ENCODE measurements around the gene TAOK1. TPM values are rescaled to one million over a fixed set of nuclear protein-coding genes. Genes with fewer than 3 reads are reported as not detected.
"Not testable (repeated sequence)": the region's sequence is repeated elsewhere in the genome, so short reads cannot be mapped to it uniquely, and the experiment has no call there.

Gene TAOK1
- polyA plus RNA-seq, 1 experiment: 34.2 TPM

GRCh38 chr17:29345066-29345465 lies 45.1 kb upstream of the TAOK1 start:
- no peak overlapping the region for H3K4me3 ChIP-seq (ENCODE audit: low read depth, low read length)
- H3K9me3 ChIP-seq (ENCODE audit: control insufficient read depth, insufficient read depth, low read length): no peaks in the 10 kb centered on the region
- no peak for TF ChIP-seq CTCF (IDR thresholded peaks at IDR 0.05; ENCODE audit: low read depth, low read length)
- H3K27ac ChIP-seq (ENCODE audit: low read depth, low read length): no peak overlapping the region
- CTCF ChIA-PET: no interaction called here
- POLR2A ChIA-PET: no interaction called here
- no peak for DNase-seq (ENCODE audit: low read depth, low spot score)
- peaks cover 6% of the 10 kb centered on the region for H3K27me3 ChIP-seq (ENCODE audit: control insufficient read depth, insufficient read depth, low read length)

DNA sequence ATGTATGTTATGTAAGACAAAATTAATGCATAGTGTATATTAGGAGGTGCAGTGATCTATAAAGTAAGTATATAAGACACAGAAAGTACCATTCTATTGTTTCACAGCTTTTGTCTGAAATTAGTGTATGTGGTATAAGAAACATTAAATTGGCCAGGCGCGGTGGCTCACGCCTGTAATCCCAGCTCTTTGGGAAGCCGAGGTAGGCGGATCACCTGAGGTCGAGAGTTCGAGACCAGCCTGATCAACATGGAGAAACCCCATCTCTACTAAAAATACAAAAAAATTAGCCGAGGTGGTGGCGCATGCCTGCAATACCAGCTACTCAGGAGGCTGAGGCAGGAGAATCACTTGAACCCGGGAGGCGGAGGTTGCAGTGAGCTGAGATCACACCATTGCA lies 44.7 kb upstream of the TAOK1 start:
- CTCF ChIA-PET: interaction anchor here (0.7 kb wide), 1 partner anchor 808 kb away, joined by 3 read pairs; no protein-coding TSS in a partner anchor
- H3K4me3 ChIP-seq (ENCODE audit: low read depth, low read length); POLR2A ChIA-PET; H3K27me3 ChIP-seq (ENCODE audit: control insufficient read depth, insufficient read depth, low read length); H3K27ac ChIP-seq (ENCODE audit: low read depth, low read length); DNase-seq (ENCODE audit: low read depth, low spot score); H3K9me3 ChIP-seq (ENCODE audit: control insufficient read depth, insufficient read depth, low read length): not testable (repeated sequence)

- no peak for TF ChIP-seq CTCF (IDR thresholded peaks at IDR 0.05; ENCODE audit: low read depth, low read length)
- H3K27me3 ChIP-seq (ENCODE audit: control insufficient read depth, insufficient read depth, low read length): peaks cover 6% of the 10 kb centered on the region
- ChIA-PET CTCF (interaction anchor here (0.9 kb wide), 1 partner anchor 24 kb away, joined by 5 read pairs; no protein-coding TSS in a partner anchor), POLR2A (interaction anchor here (0.7 kb wide), 1 partner anchor 585 kb away, joined by 4 read pairs; no protein-coding TSS in a partner anchor)
- no peak overlapping the region for H3K4me3 ChIP-seq (ENCODE audit: low read depth, low read length)
- no peak overlapping the region for H3K27ac ChIP-seq (ENCODE audit: low read depth, low read length)
- no peak for DNase-seq (ENCODE audit: low read depth, low spot score)
- no peaks in the 10 kb centered on the region for H3K9me3 ChIP-seq (ENCODE audit: control insufficient read depth, insufficient read depth, low read length)
These were observed 43.7 kb upstream of the TAOK1 start for GRCh38 chr17:29346462-29346861.

DNA sequence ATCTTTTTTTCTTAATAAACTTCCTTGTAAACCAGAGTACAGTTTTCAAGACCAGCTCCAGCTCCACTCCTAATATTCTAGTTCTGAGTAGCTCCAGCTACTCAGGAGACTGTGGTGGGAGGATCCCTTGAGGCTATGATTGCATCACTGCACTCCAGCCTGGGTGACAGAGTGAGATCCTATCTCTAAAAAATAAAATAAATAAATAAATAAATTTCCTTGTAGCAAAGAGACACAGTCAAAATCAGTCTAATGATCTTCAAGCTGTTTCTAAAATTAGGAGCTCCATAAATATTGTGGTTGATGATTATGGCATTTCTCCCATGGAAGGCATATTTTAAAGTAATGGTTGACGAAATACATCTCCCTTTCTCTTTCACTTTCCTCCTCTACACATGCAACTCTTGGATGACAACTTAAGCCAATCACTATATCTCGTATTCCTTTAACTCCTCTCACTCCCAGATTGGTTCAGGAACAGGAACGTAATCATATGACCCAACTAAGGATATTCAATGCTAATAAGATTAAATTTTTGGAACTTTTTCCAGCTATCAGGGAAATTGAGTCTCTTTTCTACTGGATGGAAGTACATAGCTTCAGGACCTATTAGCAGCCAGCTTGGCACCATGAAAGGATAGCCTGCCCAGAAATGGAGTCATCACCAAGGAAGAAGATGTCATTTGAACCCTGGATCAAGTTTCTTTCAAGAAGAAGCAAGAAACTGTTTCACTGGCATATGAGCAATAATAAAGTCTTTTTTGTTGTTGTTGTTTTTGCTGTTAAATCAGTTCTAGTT lies 42.1 kb upstream of the TAOK1 start:
- no peak for TF ChIP-seq CTCF (IDR thresholded peaks at IDR 0.05; ENCODE audit: low read depth, low read length)
- CTCF ChIA-PET: interaction anchor here (1.5 kb wide), 1 partner anchor 22 kb away, joined by 9 read pairs; no protein-coding TSS in a partner anchor
- POLR2A ChIA-PET: interaction anchor here (1.5 kb wide), 1 partner anchor 54 kb away, joined by 5 read pairs; the partner anchor contains the start of gene NUFIP2
- H3K27me3 ChIP-seq (ENCODE audit: control insufficient read depth, insufficient read depth, low read length): peaks cover 9% of the 10 kb centered on the region
- no peaks in the 10 kb centered on the region for H3K9me3 ChIP-seq (ENCODE audit: control insufficient read depth, insufficient read depth, low read length)
- H3K4me3 ChIP-seq (ENCODE audit: low read depth, low read length): no peak overlapping the region
- H3K27ac ChIP-seq (ENCODE audit: low read depth, low read length): no peak overlapping the region
- no peak for DNase-seq (ENCODE audit: low read depth, low spot score)

DNA sequence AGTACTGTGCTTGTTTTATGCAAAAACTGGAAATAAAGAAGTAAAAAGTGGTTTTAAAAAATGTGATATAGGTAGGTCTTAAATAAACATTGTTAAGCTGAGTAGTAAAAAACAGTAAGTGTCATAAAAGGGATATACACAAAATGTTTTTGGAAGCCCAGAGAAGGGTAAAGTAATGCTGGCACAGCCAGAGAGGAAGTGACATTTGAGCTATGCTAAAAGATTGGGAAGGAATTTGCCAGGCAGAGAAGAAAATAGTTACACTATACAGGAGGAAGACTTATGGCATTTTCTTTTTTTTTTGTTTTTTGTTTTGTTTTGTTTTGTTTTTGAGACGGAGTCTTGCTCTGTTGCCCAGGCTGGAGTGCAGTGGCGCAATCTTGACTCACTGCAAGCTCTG lies 40.8 kb upstream of the TAOK1 start:
- Histone ChIP-seq H3K27me3 (ENCODE audit: control insufficient read depth, insufficient read depth, low read length) (peaks cover 6% of the 10 kb centered on the region), H3K4me3 (ENCODE audit: low read depth, low read length) (no peak overlapping the region), H3K9me3 (ENCODE audit: control insufficient read depth, insufficient read depth, low read length) (no peaks in the 10 kb centered on the region), H3K27ac (ENCODE audit: low read depth, low read length) (no peak overlapping the region)
- CTCF ChIA-PET: interaction anchor here (0.5 to 1.3 kb wide), 2 partner anchors 13 to 59 kb away, joined by 3 to 4 read pairs; no protein-coding TSS in a partner anchor
- POLR2A ChIA-PET: interaction anchor here (0.5 to 0.7 kb wide), 2 partner anchors 57 to 562 kb away, joined by 4 read pairs; no protein-coding TSS in a partner anchor
- no peak for TF ChIP-seq CTCF (IDR thresholded peaks at IDR 0.05; ENCODE audit: low read depth, low read length)
- no peak for DNase-seq (ENCODE audit: low read depth, low spot score)

All from AG04450 (cell line).